HepG2 (cell line): ENCODE measurements around the gene PREX1. TPM values are rescaled to one million over a fixed set of nuclear protein-coding genes. Genes with fewer than 3 reads are reported as not detected.

Experiments
- ATAC-seq: fragments of 200-7000 bp; cut with Tn5 transposase; 3 replicates; pipeline ENCODE4 v1.9.1; 2020; ENCODE audit warnings: mild to moderate bottlenecking, moderate library complexity
- BruUV-seq: library from RNA; stranded (reverse); fragments of 400-500 nt; replicated peaks from 2 replicates; lab custom pipeline; 2021; lab: Mats Ljungman, UMichigan
- CTCF ChIA-PET: fragments of 300-600 bp; formaldehyde crosslinking; extraction: SDS; loops from one replicate; lab custom pipeline; 2021; ENCODE audit warnings: low total read pairs, inconsistent platforms, low intra/inter-chr PET ratio; lab: Yijun Ruan, JAX
- POLR2A ChIA-PET: fragments of 350-600 bp; sonication (Branson Sonifier 250); formaldehyde crosslinking; loops from one replicate; lab custom pipeline; 2020; ENCODE audit warnings: antibody characterized with exemption, inconsistent platforms; lab: Yijun Ruan, JAX
- DNase-seq: peaks from one replicate; pipeline ENCODE4 v3.0.0-alpha.2; 2015; ENCODE audit warnings: low spot score
- FAIRE-seq: peaks from 3 replicates; lab custom pipeline; 2011; peaks lifted over from hg19 to GRCh38; lab: Jason Lieb, UNC
- H2AFZ ChIP-seq: one replicate; pipeline ENCODE4 v1.6.1; 2011; ENCODE audit warnings: low read length, inconsistent platforms
- H3K27ac ChIP-seq: fragments of 300-600 bp; 3 replicates; pipeline ENCODE4 v1.8.0; 2011; ENCODE audit warnings: mixed run types, mild to moderate bottlenecking, mixed read lengths, low read length, inconsistent platforms; ENCODE audit not compliant: insufficient read depth; ENCODE audit errors: extremely low read length
- H3K27me3 ChIP-seq, 2 experiments: fragments of 200-600 bp in 1 of 2; 2 replicates in 1 of 2; 3 replicates in 1 of 2; pipeline versions ENCODE4 v1.6.0 to v1.8.0; 2011; ENCODE audit warnings: low read length in 2 of 2, mild to moderate bottlenecking in 2 of 2, moderate library complexity in 2 of 2, inconsistent platforms in 1 of 2; ENCODE audit not compliant: insufficient read depth in 2 of 2, control insufficient read depth in 1 of 2
- H3K36me3 ChIP-seq, 2 experiments: fragments of 200-600 bp in 1 of 2; replicated peaks in 1 of 2; 2 replicates in 1 of 2; 3 replicates in 1 of 2; pipeline versions ENCODE4 v1.5.1 to v1.8.0; 2011; ENCODE audit warnings: low read length in 2 of 2, inconsistent platforms in 1 of 2; ENCODE audit not compliant: insufficient read depth in 2 of 2, control insufficient read depth in 1 of 2
- H3K4me1 ChIP-seq: 2 replicates; pipeline ENCODE4 v1.5.1; 2012; ENCODE audit warnings: low read length, inconsistent platforms; ENCODE audit not compliant: insufficient read depth
- H3K4me2 ChIP-seq: 2 replicates; pipeline ENCODE4 v1.6.0; 2011; ENCODE audit warnings: low read depth, low read length, inconsistent platforms
- H3K4me3 ChIP-seq, 3 experiments: fragments of 200-600 bp in 1 of 3; sonication (generic), shearing (Covaris generic) in 1 of 3; replicated peaks in 1 of 3; 2 replicates each; pipeline ENCODE4 v1.5.1; 2011 to 2016; ENCODE audit warnings: low read length in 3 of 3, inconsistent platforms in 2 of 3, low read depth in 2 of 3, mild to moderate bottlenecking in 2 of 3, control low read depth in 1 of 3, mixed read lengths in 1 of 3; ENCODE audit not compliant: insufficient read depth in 1 of 3
- H3K79me2 ChIP-seq: one replicate; pipeline ENCODE4 v1.6.1; 2011; ENCODE audit warnings: low read length, inconsistent platforms; ENCODE audit not compliant: insufficient read depth
- H3K9ac ChIP-seq: 2 replicates; pipeline ENCODE4 v1.6.0; 2011; ENCODE audit warnings: mild to moderate bottlenecking, low read depth, low read length, inconsistent platforms; ENCODE audit not compliant: insufficient read depth
- H3K9me3 ChIP-seq: 2 replicates; pipeline ENCODE4 v1.5.1; 2012; ENCODE audit warnings: mild to moderate bottlenecking, low read length
- H4K20me1 ChIP-seq: 2 replicates; pipeline ENCODE4 v1.6.0; 2011; ENCODE audit warnings: inconsistent platforms, mild to moderate bottlenecking, low read length, moderate library complexity; ENCODE audit not compliant: insufficient read depth
- DRAP1 ChIP-seq: IDR thresholded peaks from 2 replicates; pipeline ENCODE4 v1.6.1; 2016; ENCODE audit warnings: missing genetic modification reagents, missing compliant biosample characterization
- ETV5 ChIP-seq: IDR thresholded peaks from 2 replicates; pipeline ENCODE4 v1.6.1; 2018; ENCODE audit warnings: missing biosample characterization, missing genetic modification reagents, inconsistent platforms, borderline replicate concordance
- FOXC1 ChIP-seq: sonication (generic); formaldehyde crosslinking; IDR thresholded peaks from 2 replicates; pipeline ENCODE4 v1.8.0; 2022; ENCODE audit warnings: mild to moderate bottlenecking, missing genetic modification reagents, borderline replicate concordance
- KLF9 ChIP-seq: IDR thresholded peaks from 2 replicates; pipeline ENCODE4 v1.6.1; 2016; ENCODE audit warnings: low read depth
- NR2F2 ChIP-seq: IDR thresholded peaks from 2 replicates; pipeline ENCODE4 v1.6.1; 2012; ENCODE audit warnings: low read depth, inconsistent platforms, borderline replicate concordance
- PHF5A ChIP-seq: IDR thresholded peaks from one replicate; pipeline ENCODE4 v1.6.1; 2018; ENCODE audit warnings: low read depth, missing genetic modification reagents; ENCODE audit not compliant: unreplicated experiment
- POGK ChIP-seq: sonication (generic); formaldehyde crosslinking; conservative IDR thresholded peaks from 2 replicates; pipeline ENCODE4 v1.8.0; 2022; ENCODE audit warnings: mild to moderate bottlenecking, moderate library complexity, missing genetic modification reagents
- REPIN1 ChIP-seq: sonication (generic); formaldehyde crosslinking; IDR thresholded peaks from 2 replicates; pipeline ENCODE4 v1.8.0; 2022; ENCODE audit warnings: missing genetic modification reagents, low read depth, mild to moderate bottlenecking, borderline replicate concordance
- TAF1 ChIP-seq: sonication (generic); formaldehyde crosslinking; IDR thresholded peaks from 2 replicates; pipeline ENCODE4 v1.4.0; 2020; ENCODE audit warnings: missing genetic modification reagents
- TARDBP ChIP-seq: sonication (generic); formaldehyde crosslinking; IDR thresholded peaks from 2 replicates; pipeline ENCODE4 v1.8.0; 2022; ENCODE audit warnings: mild to moderate bottlenecking, missing genetic modification reagents
- TP53 ChIP-seq: sonication (generic); formaldehyde crosslinking; conservative IDR thresholded peaks from 2 replicates; pipeline ENCODE4 v1.4.0; 2020; ENCODE audit warnings: missing genetic modification reagents
- ZBTB34 ChIP-seq: sonication (generic); formaldehyde crosslinking; IDR thresholded peaks from 2 replicates; pipeline ENCODE4 v1.8.0; 2022; ENCODE audit warnings: mild to moderate bottlenecking, missing genetic modification reagents
- ZBTB38 ChIP-seq: sonication (generic); formaldehyde crosslinking; IDR thresholded peaks from 2 replicates; pipeline ENCODE4 v1.5.1; 2020; ENCODE audit warnings: mild to moderate bottlenecking, missing genetic modification reagents
- ZBTB42 ChIP-seq: sonication (generic); formaldehyde crosslinking; IDR thresholded peaks from 2 replicates; pipeline ENCODE4 v1.5.0; 2020; ENCODE audit warnings: mild to moderate bottlenecking, missing genetic modification reagents
- ZKSCAN5 ChIP-seq: sonication (generic); formaldehyde crosslinking; IDR thresholded peaks from 2 replicates; pipeline ENCODE4 v1.5.1; 2020; ENCODE audit warnings: mild to moderate bottlenecking, missing genetic modification reagents
- ZMYM2 ChIP-seq: sonication (generic); formaldehyde crosslinking; IDR thresholded peaks from 2 replicates; pipeline ENCODE4 v1.8.0; 2022; ENCODE audit warnings: mild to moderate bottlenecking, missing genetic modification reagents
- ZNF12 ChIP-seq: sonication (generic); formaldehyde crosslinking; IDR thresholded peaks from 2 replicates; pipeline ENCODE4 v1.5.0; 2020; ENCODE audit warnings: missing genetic modification reagents
- WGBS: methylation state at CpG from one replicate; pipeline ENCODE4 v1.1.6; 2017; ENCODE audit warnings: low lambda C conversion rate; 5-methylcytosine and 5-hydroxymethylcytosine counted together
- in situ Hi-C: cut with HindIII; loops from 2 replicates; pipeline ENCODE4 v1.10.0; 2017; ENCODE audit warnings: low pct_unique_long_range_greater_than_20kb; ENCODE audit not compliant: extremely low pct_ligation_motif_present
- intact Hi-C: fragments of 100-400 bp; cut with micrococcal nuclease; formaldehyde crosslinking; loops from one replicate; pipeline ENCODE4 v1.10.0; 2022; ENCODE audit not compliant: unreplicated experiment
- polyA plus RNA-seq, 8 experiments: library from polyadenylated mRNA; depleted of rRNA in 3 of 8; stranded (reverse) in 7 of 8; unstranded in 1 of 8; fragments of >200 nt; fragmentation: Illumina TruSeq in 4 of 8; extraction: Trizol in 4 of 8; gene quantifications; 2 replicates each; pipeline versions ENCODE4 v1.2.1 to v1.2.3, GENCODE V29; 2011 to 2016; ENCODE audit warnings: low read depth in 4 of 8, missing spikeins in 1 of 8, mixed read lengths in 1 of 8; ENCODE audit not compliant: insufficient read depth in 1 of 8
- total RNA-seq, 5 experiments: library from RNA; depleted of rRNA; stranded (reverse); fragments of >200 nt; fragmentation: Illumina TruSeq; extraction: Trizol; gene quantifications; 2 replicates each; pipeline ENCODE4 v1.2.3, GENCODE V29; 2016; ENCODE audit warnings: low read depth in 1 of 5

PREX1 gene
- total and polyA plus RNA-seq, 2 of the 13 experiments (the other 11 are each of a cell fraction or from before 2014, with no cell fraction given), result 0.02 to 0.04 TPM

- no peak for DNase-seq
- H3K4me1 ChIP-seq, result peaks cover 13% of the 10 kb centered on the region
- intact Hi-C loops (no loop called here), in situ Hi-C loops (no loop called here)
- no peaks in the 10 kb centered on the region for H3K36me3 ChIP-seq
- H3K27me3 ChIP-seq, result peaks cover 3 to 40% of the 10 kb centered on the region in 2 experiments; a peak in 4 of 5 replicates
- CTCF ChIA-PET, result no interaction called here
- H4K20me1 ChIP-seq, result no peaks in the 10 kb centered on the region
- TF ChIP-seq ZMYM2 (CRISPR knock-in tag) (no peak), TAF1 (CRISPR knock-in tag) (no peak), FOXC1 (CRISPR knock-in tag) (no peak), ZBTB42 (CRISPR knock-in tag) (no peak), PHF5A (CRISPR knock-in tag) (no peak)
- WGBS, result 25% methylated on average over 5 of the region's 5 CpGs
- POLR2A ChIA-PET, result no interaction called here
- H3K9ac ChIP-seq, result no peak overlapping the region
- H3K9me3 ChIP-seq, result no peaks in the 10 kb centered on the region
- H3K27ac ChIP-seq, result no peak overlapping the region
- H3K4me2 ChIP-seq, result no peak overlapping the region
- no peak overlapping the region for H3K4me3 ChIP-seq
- H3K79me2 ChIP-seq, result no peaks in the 10 kb centered on the region
- BruUV-seq, result no TSS peak
- no peak for FAIRE-seq
- no peak overlapping the region for H2AFZ ChIP-seq
- ATAC-seq, result no peak
Observed at GRCh38 chr20:48678421-48678820, 149.4 kb downstream of the PREX1 start.

- intact Hi-C loops, result no loop called here
- in situ Hi-C loops, result no loop called here
- FAIRE-seq (no peak), ATAC-seq (no peak), DNase-seq (no peak)
- Histone ChIP-seq H3K36me3 (no peaks in the 10 kb centered on the region), H3K4me3 (no peak overlapping the region), H3K4me2 (no peak overlapping the region), H4K20me1 (no peaks in the 10 kb centered on the region), H3K4me1 (no peaks in the 10 kb centered on the region), H3K27ac (no peak overlapping the region), H3K79me2 (no peaks in the 10 kb centered on the region), H3K9ac (no peak overlapping the region), H2AFZ (no peak overlapping the region), H3K27me3 (peaks cover 5 to 44% of the 10 kb centered on the region in 2 experiments; a peak in 4 of 5 replicates), H3K9me3 (no peaks in the 10 kb centered on the region)
- WGBS, result 33% methylated on average over 12 of the region's 12 CpGs
- POLR2A ChIA-PET, result no interaction called here
- CTCF ChIA-PET, result no interaction called here
- no TSS peak for BruUV-seq
- no peak for TF ChIP-seq DRAP1 (CRISPR knock-in tag)
- no peak for TF ChIP-seq REPIN1
- no peak for TF ChIP-seq ZKSCAN5
- TF ChIP-seq KLF9 (CRISPR knock-in tag), result no peak
- no peak for TF ChIP-seq TP53
- no peak for TF ChIP-seq ZBTB38 (CRISPR knock-in tag)
- no peak for TF ChIP-seq ZNF12
- no peak for TF ChIP-seq TARDBP (CRISPR knock-in tag)
- TF ChIP-seq ZBTB34 (CRISPR knock-in tag), result no peak
- TF ChIP-seq POGK (CRISPR knock-in tag), result no peak
- TF ChIP-seq NR2F2, result no peak
- no peak for TF ChIP-seq ETV5 (CRISPR knock-in tag)
Observed at GRCh38 chr20:48676795-48677460, 150.9 kb downstream of the PREX1 start.
